PFSK-1 (cell line): ENCODE measurements around the gene CACNG7.

Source experiments
- TAF1 ChIP-seq: IDR thresholded peaks from 2 replicates; pipeline ENCODE4 v1.6.1; 2012; ENCODE audit warnings: low read length, control low read depth, borderline replicate concordance; ENCODE audit not compliant: insufficient read depth
- TF ChIP-seq, protein P1 (sequence below), 2 experiments: IDR thresholded peaks; 2 replicates each; pipeline versions ENCODE4 v1.6.1 to v1.8.0; 2011 to 2012; ENCODE audit warnings: low read depth in 2 of 2, low read length in 2 of 2, control low read depth in 1 of 2, inconsistent platforms in 1 of 2, mild to moderate bottlenecking in 1 of 2, moderate library complexity in 1 of 2; ENCODE audit not compliant: insufficient read depth in 1 of 2

DNA sequence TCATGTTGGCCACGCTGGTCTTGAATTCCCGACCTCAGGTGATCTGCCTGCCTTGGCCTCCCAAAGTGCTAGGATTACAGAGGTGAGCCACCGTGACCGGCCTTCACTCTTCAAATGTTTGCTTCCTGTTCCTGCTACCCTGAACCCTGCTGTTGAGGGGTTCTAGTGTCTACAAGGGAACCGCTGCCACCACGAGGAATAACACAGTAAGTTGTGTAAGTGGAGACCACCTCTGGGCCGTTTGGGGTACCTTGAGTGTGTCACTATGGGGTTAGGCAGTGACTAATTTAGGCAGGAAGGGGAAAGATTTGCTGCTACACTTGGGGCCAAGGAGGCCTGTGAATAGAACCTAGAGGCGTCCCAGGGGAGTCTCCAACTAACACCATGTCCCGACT, 43.6 kb upstream of the CACNG7 start:
- TF ChIP-seq, protein P1, sequence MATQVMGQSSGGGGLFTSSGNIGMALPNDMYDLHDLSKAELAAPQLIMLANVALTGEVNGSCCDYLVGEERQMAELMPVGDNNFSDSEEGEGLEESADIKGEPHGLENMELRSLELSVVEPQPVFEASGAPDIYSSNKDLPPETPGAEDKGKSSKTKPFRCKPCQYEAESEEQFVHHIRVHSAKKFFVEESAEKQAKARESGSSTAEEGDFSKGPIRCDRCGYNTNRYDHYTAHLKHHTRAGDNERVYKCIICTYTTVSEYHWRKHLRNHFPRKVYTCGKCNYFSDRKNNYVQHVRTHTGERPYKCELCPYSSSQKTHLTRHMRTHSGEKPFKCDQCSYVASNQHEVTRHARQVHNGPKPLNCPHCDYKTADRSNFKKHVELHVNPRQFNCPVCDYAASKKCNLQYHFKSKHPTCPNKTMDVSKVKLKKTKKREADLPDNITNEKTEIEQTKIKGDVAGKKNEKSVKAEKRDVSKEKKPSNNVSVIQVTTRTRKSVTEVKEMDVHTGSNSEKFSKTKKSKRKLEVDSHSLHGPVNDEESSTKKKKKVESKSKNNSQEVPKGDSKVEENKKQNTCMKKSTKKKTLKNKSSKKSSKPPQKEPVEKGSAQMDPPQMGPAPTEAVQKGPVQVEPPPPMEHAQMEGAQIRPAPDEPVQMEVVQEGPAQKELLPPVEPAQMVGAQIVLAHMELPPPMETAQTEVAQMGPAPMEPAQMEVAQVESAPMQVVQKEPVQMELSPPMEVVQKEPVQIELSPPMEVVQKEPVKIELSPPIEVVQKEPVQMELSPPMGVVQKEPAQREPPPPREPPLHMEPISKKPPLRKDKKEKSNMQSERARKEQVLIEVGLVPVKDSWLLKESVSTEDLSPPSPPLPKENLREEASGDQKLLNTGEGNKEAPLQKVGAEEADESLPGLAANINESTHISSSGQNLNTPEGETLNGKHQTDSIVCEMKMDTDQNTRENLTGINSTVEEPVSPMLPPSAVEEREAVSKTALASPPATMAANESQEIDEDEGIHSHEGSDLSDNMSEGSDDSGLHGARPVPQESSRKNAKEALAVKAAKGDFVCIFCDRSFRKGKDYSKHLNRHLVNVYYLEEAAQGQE (IDR thresholded peaks at IDR 0.05; ENCODE audit: insufficient read depth in 1 of 2, low read depth in 2 of 2, low read length in 2 of 2): no peak
- TF ChIP-seq TAF1: no peak
